HL-60 (cell line): ENCODE measurements around the gene OR52A1.

Experiments
- GABPA ChIP-seq: IDR thresholded peaks from 2 replicates; pipeline ENCODE4 v1.6.1; 2012; ENCODE audit warnings: low read depth
- POLR2AphosphoS5 ChIP-seq: IDR thresholded peaks from 2 replicates; pipeline ENCODE4 v1.6.1; 2012; ENCODE audit warnings: low read depth
- TF ChIP-seq, protein P1 (sequence below): IDR thresholded peaks from one replicate; pipeline ENCODE4 v1.5.1; 2011; ENCODE audit warnings: low read length, control low read depth, inconsistent platforms; ENCODE audit not compliant: insufficient read depth
- TF ChIP-seq, protein P2 (sequence below): IDR thresholded peaks from 2 replicates; pipeline ENCODE4 v1.6.1; 2012; ENCODE audit warnings: low read depth; ENCODE audit not compliant: insufficient replicate concordance

DNA sequence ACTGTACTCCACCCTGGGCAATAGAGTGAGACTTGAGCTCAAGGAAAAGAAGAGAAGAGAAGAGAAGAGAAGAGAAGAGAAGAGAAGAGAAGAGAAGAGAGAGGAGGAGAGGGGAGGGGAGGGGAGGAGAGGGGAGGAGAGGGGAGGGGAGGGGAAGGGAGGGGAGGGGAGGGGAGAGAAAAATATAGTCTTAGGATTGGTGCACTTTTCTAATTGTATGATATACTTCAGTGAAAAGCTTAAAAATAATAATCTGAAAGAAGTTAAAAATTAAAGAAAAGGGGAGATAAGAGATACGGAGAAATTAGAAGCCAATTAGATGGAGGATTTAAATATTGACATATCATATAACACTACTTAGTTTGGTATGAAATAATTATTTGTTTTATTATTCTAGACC lies 35.7 kb downstream of the OR52A1 start:
- TF ChIP-seq, protein P1, sequence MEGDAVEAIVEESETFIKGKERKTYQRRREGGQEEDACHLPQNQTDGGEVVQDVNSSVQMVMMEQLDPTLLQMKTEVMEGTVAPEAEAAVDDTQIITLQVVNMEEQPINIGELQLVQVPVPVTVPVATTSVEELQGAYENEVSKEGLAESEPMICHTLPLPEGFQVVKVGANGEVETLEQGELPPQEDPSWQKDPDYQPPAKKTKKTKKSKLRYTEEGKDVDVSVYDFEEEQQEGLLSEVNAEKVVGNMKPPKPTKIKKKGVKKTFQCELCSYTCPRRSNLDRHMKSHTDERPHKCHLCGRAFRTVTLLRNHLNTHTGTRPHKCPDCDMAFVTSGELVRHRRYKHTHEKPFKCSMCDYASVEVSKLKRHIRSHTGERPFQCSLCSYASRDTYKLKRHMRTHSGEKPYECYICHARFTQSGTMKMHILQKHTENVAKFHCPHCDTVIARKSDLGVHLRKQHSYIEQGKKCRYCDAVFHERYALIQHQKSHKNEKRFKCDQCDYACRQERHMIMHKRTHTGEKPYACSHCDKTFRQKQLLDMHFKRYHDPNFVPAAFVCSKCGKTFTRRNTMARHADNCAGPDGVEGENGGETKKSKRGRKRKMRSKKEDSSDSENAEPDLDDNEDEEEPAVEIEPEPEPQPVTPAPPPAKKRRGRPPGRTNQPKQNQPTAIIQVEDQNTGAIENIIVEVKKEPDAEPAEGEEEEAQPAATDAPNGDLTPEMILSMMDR, result no peak
- TF ChIP-seq GABPA (no peak), POLR2AphosphoS5 (no peak)
- TF ChIP-seq, protein P2, sequence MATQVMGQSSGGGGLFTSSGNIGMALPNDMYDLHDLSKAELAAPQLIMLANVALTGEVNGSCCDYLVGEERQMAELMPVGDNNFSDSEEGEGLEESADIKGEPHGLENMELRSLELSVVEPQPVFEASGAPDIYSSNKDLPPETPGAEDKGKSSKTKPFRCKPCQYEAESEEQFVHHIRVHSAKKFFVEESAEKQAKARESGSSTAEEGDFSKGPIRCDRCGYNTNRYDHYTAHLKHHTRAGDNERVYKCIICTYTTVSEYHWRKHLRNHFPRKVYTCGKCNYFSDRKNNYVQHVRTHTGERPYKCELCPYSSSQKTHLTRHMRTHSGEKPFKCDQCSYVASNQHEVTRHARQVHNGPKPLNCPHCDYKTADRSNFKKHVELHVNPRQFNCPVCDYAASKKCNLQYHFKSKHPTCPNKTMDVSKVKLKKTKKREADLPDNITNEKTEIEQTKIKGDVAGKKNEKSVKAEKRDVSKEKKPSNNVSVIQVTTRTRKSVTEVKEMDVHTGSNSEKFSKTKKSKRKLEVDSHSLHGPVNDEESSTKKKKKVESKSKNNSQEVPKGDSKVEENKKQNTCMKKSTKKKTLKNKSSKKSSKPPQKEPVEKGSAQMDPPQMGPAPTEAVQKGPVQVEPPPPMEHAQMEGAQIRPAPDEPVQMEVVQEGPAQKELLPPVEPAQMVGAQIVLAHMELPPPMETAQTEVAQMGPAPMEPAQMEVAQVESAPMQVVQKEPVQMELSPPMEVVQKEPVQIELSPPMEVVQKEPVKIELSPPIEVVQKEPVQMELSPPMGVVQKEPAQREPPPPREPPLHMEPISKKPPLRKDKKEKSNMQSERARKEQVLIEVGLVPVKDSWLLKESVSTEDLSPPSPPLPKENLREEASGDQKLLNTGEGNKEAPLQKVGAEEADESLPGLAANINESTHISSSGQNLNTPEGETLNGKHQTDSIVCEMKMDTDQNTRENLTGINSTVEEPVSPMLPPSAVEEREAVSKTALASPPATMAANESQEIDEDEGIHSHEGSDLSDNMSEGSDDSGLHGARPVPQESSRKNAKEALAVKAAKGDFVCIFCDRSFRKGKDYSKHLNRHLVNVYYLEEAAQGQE, result no peak
